ENCODE results near the gene NUCB1.

DNA sequence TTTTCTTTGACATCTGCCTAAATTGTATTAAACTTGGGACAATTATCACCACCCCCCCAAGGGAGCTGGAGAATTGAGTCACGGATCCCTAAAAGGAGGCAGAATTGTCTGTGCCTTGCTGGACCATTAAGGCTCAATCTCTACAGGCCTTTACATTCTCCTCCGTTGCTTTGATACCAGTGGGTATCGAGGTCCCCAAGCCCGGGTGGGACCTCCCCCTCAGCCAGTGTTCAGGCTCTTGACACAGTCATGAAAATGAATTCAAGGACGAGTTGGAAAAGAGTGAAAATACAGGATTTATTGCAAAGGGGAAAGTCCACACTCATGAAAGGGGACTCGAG lies 22.3 kb upstream of the NUCB1 start:
- TF ChIP-seq, protein P1, sequence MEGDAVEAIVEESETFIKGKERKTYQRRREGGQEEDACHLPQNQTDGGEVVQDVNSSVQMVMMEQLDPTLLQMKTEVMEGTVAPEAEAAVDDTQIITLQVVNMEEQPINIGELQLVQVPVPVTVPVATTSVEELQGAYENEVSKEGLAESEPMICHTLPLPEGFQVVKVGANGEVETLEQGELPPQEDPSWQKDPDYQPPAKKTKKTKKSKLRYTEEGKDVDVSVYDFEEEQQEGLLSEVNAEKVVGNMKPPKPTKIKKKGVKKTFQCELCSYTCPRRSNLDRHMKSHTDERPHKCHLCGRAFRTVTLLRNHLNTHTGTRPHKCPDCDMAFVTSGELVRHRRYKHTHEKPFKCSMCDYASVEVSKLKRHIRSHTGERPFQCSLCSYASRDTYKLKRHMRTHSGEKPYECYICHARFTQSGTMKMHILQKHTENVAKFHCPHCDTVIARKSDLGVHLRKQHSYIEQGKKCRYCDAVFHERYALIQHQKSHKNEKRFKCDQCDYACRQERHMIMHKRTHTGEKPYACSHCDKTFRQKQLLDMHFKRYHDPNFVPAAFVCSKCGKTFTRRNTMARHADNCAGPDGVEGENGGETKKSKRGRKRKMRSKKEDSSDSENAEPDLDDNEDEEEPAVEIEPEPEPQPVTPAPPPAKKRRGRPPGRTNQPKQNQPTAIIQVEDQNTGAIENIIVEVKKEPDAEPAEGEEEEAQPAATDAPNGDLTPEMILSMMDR (conservative IDR thresholded peaks at IDR 0.05; ENCODE audit: low read length) = no peak
- TF ChIP-seq EZH2phosphoT487 (IDR thresholded peaks at IDR 0.05; ENCODE audit: borderline replicate concordance) = no peak
